ENCODE results near the gene VPS41.

Gene VPS41

DNA sequence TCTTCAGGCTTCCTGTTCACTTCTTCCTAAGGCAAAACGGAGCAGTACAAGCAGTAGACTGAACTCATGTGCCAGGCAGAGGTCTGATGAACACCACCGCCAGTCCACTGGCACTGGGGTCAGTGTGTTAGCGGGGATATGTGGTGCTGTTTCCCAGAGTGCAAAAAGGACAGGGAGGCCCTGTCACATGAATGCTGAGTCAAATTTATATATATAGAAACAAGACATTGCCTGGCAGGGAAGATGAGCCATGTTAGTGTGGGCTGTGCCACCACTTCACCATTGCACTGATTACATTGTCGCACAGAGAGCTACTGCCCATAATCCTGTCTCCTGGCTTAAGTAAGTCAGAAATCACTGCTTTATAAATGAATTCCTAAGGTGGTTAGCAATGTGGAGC, 155.6 kb downstream of the VPS41 start:
- no peak for TF ChIP-seq CTCF (conservative IDR thresholded peaks at IDR 0.05)
- H3K27ac ChIP-seq: no peak overlapping the region

GRCh38 chr7:38751416-38751815, 157.6 kb downstream of the VPS41 start:
- no peak overlapping the region for H3K27ac ChIP-seq
- TF ChIP-seq CTCF (conservative IDR thresholded peaks at IDR 0.05): no peak

DNA sequence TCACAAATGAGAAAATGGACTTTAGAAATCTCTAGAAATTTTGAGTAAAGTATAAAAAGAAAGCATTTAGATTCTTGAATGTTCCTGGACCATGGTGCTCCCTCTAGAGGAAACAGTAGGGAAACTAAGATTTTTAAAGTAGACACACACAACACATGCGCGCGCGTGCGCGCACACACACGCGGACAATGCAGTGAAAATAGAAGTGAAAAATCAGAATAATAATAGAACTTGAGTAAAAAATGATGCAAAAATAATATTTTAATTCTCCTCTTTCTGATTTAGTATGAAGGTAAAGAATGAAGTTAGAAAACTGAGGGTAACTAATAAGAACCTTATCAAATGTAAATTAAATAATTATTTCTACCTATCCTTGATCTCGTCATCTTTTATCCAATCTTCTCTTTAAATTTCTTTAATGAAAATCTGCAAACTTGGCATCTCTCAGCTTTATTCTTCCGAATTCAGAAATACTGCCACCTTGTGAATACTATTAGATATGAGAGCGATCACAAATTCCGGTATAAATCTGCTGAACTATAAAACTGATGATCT, 160.9 kb downstream of the VPS41 start:
- TF ChIP-seq CTCF (conservative IDR thresholded peaks at IDR 0.05): peak; percentile 89
- H3K27ac ChIP-seq: no peak overlapping the region

- H3K27ac ChIP-seq: no peak overlapping the region
Measured at GRCh38 chr7:38746438-38746837, 162.6 kb downstream of the VPS41 start.

GRCh38 chr7:38744746-38745145, 164.2 kb downstream of the VPS41 start:
- no peak for TF ChIP-seq CTCF (conservative IDR thresholded peaks at IDR 0.05)
- H3K27ac ChIP-seq: no peak overlapping the region

More at GRCh38 chr7:38746438-38746837, 162.6 kb downstream of the VPS41 start:
- no peak for TF ChIP-seq CTCF (conservative IDR thresholded peaks at IDR 0.05)

DNA sequence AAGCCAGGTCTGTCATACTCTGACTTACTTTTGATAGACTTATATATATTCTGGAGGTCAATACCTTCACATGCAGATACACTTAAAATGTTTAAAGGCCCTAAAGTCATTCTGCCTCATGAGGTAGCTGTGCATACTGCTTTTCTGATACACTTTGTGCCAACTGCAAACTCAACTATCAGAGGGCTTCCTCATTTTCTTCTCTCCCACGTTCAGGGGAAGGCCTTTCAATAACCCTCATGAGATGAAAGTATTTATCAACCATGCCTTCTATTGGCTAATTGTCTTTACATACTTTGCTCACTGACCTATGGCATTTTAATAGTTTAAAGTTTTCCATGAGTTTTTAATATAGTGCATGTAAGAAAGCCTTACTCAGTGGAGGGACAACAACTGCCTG, 165.1 kb downstream of the VPS41 start:
- TF ChIP-seq CTCF (conservative IDR thresholded peaks at IDR 0.05): no peak
- no peak overlapping the region for H3K27ac ChIP-seq

- no peak for TF ChIP-seq CTCF (conservative IDR thresholded peaks at IDR 0.05)
- H3K27ac ChIP-seq: no peak overlapping the region
Measured at GRCh38 chr7:38740041-38740440, 168.9 kb downstream of the VPS41 start.
